ENCODE measurements around the gene WASL.

- TF ChIP-seq POLR2A (IDR thresholded peaks at IDR 0.05): no peak
- TF ChIP-seq CTCF (IDR thresholded peaks at IDR 0.05): no peak
Measured at GRCh38 chr7:123705211-123705901, 43.4 kb downstream of the WASL start.

Measured in testis (tissue), 2 donors.